A673 (cell line): ENCODE data around the gene IPPK.

Experiments used
- EZH2 ChIP-seq: fragments of 200-600 bp; sonication (generic); IDR thresholded peaks from 2 replicates; pipeline ENCODE4 v1.6.1; 2017; ENCODE audit warnings: borderline replicate concordance, low read depth, mild to moderate bottlenecking, mixed read lengths, antibody characterized with exemption, low read length; ENCODE audit not compliant: poor library complexity, severe bottlenecking
- TF ChIP-seq, protein P1 (sequence below): fragments of 300-800, 200-600 bp; sonication (generic); conservative IDR thresholded peaks from 2 replicates; pipeline ENCODE4 v1.5.1; 2017; ENCODE audit warnings: low read depth, mild to moderate bottlenecking, antibody characterized with exemption, low read length, moderate library complexity, mixed read lengths

DNA sequence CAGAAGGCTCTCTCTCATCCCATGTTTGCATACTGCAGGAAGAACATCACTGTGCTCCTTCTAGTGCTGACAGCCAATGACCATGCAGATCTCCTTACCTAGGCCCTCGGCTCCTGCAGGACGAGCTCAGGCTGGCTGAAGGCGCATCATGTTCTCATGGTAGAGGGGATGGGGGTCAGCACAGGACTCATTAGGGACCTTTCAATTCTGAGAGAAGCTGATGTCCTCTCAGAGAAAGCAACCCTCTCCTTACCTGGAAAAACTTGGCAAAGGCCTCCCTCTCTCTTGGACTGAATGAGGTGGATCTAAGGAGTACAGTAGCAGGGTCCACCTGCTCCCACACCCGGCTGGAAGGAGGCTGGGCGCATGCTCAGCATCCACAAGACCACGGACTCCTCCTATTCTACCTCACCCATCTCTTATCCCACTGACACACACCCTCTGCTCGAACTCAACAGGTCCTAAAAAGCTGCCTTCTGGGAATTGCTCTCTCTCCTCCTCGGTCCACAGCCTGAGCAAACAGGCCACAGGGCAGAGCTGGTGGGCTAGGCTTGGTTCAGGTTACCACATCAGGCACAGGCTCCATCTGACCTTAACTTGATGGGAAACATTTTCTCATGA lies 2.9 kb downstream of the IPPK start:
- TF ChIP-seq, protein P1, sequence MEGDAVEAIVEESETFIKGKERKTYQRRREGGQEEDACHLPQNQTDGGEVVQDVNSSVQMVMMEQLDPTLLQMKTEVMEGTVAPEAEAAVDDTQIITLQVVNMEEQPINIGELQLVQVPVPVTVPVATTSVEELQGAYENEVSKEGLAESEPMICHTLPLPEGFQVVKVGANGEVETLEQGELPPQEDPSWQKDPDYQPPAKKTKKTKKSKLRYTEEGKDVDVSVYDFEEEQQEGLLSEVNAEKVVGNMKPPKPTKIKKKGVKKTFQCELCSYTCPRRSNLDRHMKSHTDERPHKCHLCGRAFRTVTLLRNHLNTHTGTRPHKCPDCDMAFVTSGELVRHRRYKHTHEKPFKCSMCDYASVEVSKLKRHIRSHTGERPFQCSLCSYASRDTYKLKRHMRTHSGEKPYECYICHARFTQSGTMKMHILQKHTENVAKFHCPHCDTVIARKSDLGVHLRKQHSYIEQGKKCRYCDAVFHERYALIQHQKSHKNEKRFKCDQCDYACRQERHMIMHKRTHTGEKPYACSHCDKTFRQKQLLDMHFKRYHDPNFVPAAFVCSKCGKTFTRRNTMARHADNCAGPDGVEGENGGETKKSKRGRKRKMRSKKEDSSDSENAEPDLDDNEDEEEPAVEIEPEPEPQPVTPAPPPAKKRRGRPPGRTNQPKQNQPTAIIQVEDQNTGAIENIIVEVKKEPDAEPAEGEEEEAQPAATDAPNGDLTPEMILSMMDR = no peak
- no peak for TF ChIP-seq EZH2
